PC-3 (cell line): ENCODE results near the gene VASH2. TPM values are rescaled to one million over a fixed set of nuclear protein-coding genes. Genes with fewer than 3 reads are reported as not detected.

ENCODE experiments used
- ATAC-seq: fragments of 200-7000 bp; cut with Tn5 transposase; 2 replicates; pipeline ENCODE4 v1.9.1; 2020; ENCODE audit warnings: mild to moderate bottlenecking, moderate library complexity
- BruUV-seq: library from RNA; stranded (reverse); fragments of 400-500 nt; replicated peaks from 2 replicates; lab custom pipeline; 2021; lab: Mats Ljungman, UMichigan
- CTCF ChIA-PET: fragments of 300-600 bp; sonication (Branson Sonifier 250); formaldehyde crosslinking; loops from one replicate; lab custom pipeline; 2022; ENCODE audit warnings: antibody characterized with exemption; lab: Charles Lee
- POLR2A ChIA-PET: fragments of 300-600 bp; sonication (Branson Sonifier 250); formaldehyde crosslinking; loops from one replicate; lab custom pipeline; 2022; ENCODE audit warnings: antibody characterized with exemption; ENCODE audit not compliant: unreplicated experiment; lab: Charles Lee
- DNase-seq: peaks from one replicate; pipeline ENCODE4 v3.0.0-alpha.2; 2015
- H2AFZ ChIP-seq: fragments of 300-600 bp; sonication (generic); 2 replicates; pipeline ENCODE4 v1.6.0; 2016; ENCODE audit warnings: antibody characterized with exemption, low read length
- H3F3A ChIP-seq: fragments of 300-600 bp; sonication (generic); one replicate; pipeline ENCODE4 v1.6.0; 2017; ENCODE audit warnings: antibody characterized with exemption, low read length, control low read depth, mild to moderate bottlenecking; ENCODE audit not compliant: unreplicated experiment
- H3K27ac ChIP-seq: fragments of 300-600 bp; sonication (generic); 2 replicates; pipeline ENCODE4 v1.5.1; 2016; ENCODE audit warnings: mild to moderate bottlenecking, low read length
- H3K27me3 ChIP-seq: fragments of 300-600 bp; sonication (generic); 2 replicates; pipeline ENCODE4 v1.6.1; 2016; ENCODE audit warnings: low read length, mixed read lengths
- H3K36me3 ChIP-seq: fragments of 300-600 bp; sonication (generic); 2 replicates; pipeline ENCODE4 v1.6.1; 2016; ENCODE audit warnings: low read depth, mixed run types, low read length, mixed read lengths
- H3K4me1 ChIP-seq: fragments of 300-600 bp; sonication (generic); 2 replicates; pipeline ENCODE4 v1.5.1; 2016; ENCODE audit warnings: low read length; ENCODE audit not compliant: insufficient read depth
- H3K4me2 ChIP-seq: fragments of 300-600 bp; sonication (generic); 2 replicates; pipeline ENCODE4 v1.6.0; 2016; ENCODE audit warnings: low read length
- H3K4me3 ChIP-seq: fragments of 300-600 bp; sonication (generic); 2 replicates; pipeline ENCODE4 v1.5.1; 2016; ENCODE audit warnings: mild to moderate bottlenecking, low read length, mixed read lengths
- H3K79me2 ChIP-seq: fragments of 300-600 bp; sonication (generic); 2 replicates; pipeline ENCODE4 v1.6.1; 2017; ENCODE audit warnings: low read length, mixed read lengths
- H3K9ac ChIP-seq: fragments of 300-600 bp; sonication (generic); 2 replicates; pipeline ENCODE4 v1.6.0; 2016; ENCODE audit warnings: mild to moderate bottlenecking, low read length
- H3K9me2 ChIP-seq: fragments of 300-600 bp; sonication (generic); replicated peaks from 2 replicates; pipeline ENCODE4 v1.6.1; 2016; ENCODE audit warnings: mixed run types, low read length, mixed read lengths
- H3K9me3 ChIP-seq: fragments of 300-600 bp; sonication (generic); 2 replicates; pipeline ENCODE4 v1.6.1; 2016; ENCODE audit warnings: low read length, mixed read lengths
- H4K20me1 ChIP-seq: fragments of 300-600 bp; sonication (generic); 2 replicates; pipeline ENCODE4 v1.6.1; 2016; ENCODE audit warnings: low read length, mixed read lengths
- CTCF ChIP-seq: fragments of 300-600 bp; sonication (generic); conservative IDR thresholded peaks from 2 replicates; pipeline ENCODE4 v1.5.1; 2017; ENCODE audit warnings: antibody characterized with exemption, low read depth, mild to moderate bottlenecking, low read length
- EZH2 ChIP-seq: fragments of 300-600 bp; sonication (generic); IDR thresholded peaks from one replicate; pipeline ENCODE4 v1.6.1; 2017; ENCODE audit warnings: antibody characterized with exemption, mild to moderate bottlenecking, low read length; ENCODE audit not compliant: unreplicated experiment
- EZH2phosphoT487 ChIP-seq: fragments of 300-600 bp; sonication (generic); IDR thresholded peaks from 2 replicates; pipeline ENCODE4 v1.6.1; 2018; ENCODE audit warnings: mild to moderate bottlenecking, antibody characterized with exemption, low read length, borderline replicate concordance
- intact Hi-C: fragments of 100-400 bp; cut with micrococcal nuclease; formaldehyde crosslinking; loops from 2 replicates; pipeline ENCODE4 v1.9.0; 2023
- total RNA-seq: library from RNA; depleted of rRNA; stranded (reverse); fragments of >200 nt; gene quantifications from 2 replicates; pipeline ENCODE4 v1.2.3, GENCODE V29; 2014

VASH2 gene
- total RNA-seq, 1 experiment from 2014 or later: 4.7 TPM

- BruUV-seq: no TSS peak
These were observed 28.3 kb upstream of the VASH2 start for GRCh38 chr1:212922016-212922415.

GRCh38 chr1:212926372-212926771 is 24.0 kb upstream of the VASH2 start:
- Histone ChIP-seq H3K27me3 (no peaks in the 10 kb centered on the region), H3K79me2 (no peaks in the 10 kb centered on the region), H3K36me3 (no peaks in the 10 kb centered on the region), H3K9me3 (no peaks in the 10 kb centered on the region), H4K20me1 (no peaks in the 10 kb centered on the region), H3F3A (no peaks in the 10 kb centered on the region), H3K4me3 (no peak overlapping the region), H3K9me2 (no peaks in the 10 kb centered on the region), H3K4me1 (0 out of 2 replicates have a peak, but pooled peaks cover 6% of the 10 kb centered on the region), H3K27ac (no peak overlapping the region), H2AFZ (no peak overlapping the region), H3K9ac (no peak overlapping the region), H3K4me2 (no peak overlapping the region)
- POLR2A ChIA-PET: no interaction called here
- BruUV-seq: no TSS peak
- intact Hi-C loops: no loop called here
- no peak for TF ChIP-seq CTCF
- no peak for TF ChIP-seq EZH2
- no peak for TF ChIP-seq EZH2phosphoT487
- ATAC-seq (no peak), DNase-seq (no peak)
- CTCF ChIA-PET: no interaction called here

More at GRCh38 chr1:212922016-212922415, 28.3 kb upstream of the VASH2 start:
- H3K79me2 ChIP-seq: no peaks in the 10 kb centered on the region
- H3F3A ChIP-seq: no peaks in the 10 kb centered on the region
- H3K4me3 ChIP-seq: no peak overlapping the region
- no peak overlapping the region for H3K9ac ChIP-seq
- no peaks in the 10 kb centered on the region for H3K9me2 ChIP-seq
- H2AFZ ChIP-seq: no peak overlapping the region
- H3K4me1 ChIP-seq: no peaks in the 10 kb centered on the region
- H4K20me1 ChIP-seq: no peaks in the 10 kb centered on the region
- no peaks in the 10 kb centered on the region for H3K9me3 ChIP-seq
- H3K4me2 ChIP-seq: no peak overlapping the region
- 0 out of 2 replicates have a peak, but pooled peaks cover 3% of the 10 kb centered on the region for H3K27me3 ChIP-seq
- ATAC-seq (no peak), DNase-seq (no peak)
- TF ChIP-seq EZH2phosphoT487 (no peak), EZH2 (no peak), CTCF (no peak)
- ChIA-PET POLR2A (no interaction called here), CTCF (no interaction called here)
- intact Hi-C loops: no loop called here
- no peak overlapping the region for H3K27ac ChIP-seq
- no peaks in the 10 kb centered on the region for H3K36me3 ChIP-seq

- BruUV-seq: no TSS peak
- Histone ChIP-seq H3K36me3 (no peaks in the 10 kb centered on the region), H3K9ac (no peak overlapping the region), H3F3A (no peaks in the 10 kb centered on the region), H3K27me3 (no peaks in the 10 kb centered on the region), H3K79me2 (no peaks in the 10 kb centered on the region), H2AFZ (no peak overlapping the region), H3K4me2 (no peak overlapping the region), H3K4me1 (0 out of 2 replicates have a peak, but pooled peaks cover 6% of the 10 kb centered on the region), H3K4me3 (no peak overlapping the region), H3K27ac (no peak overlapping the region), H3K9me2 (no peaks in the 10 kb centered on the region), H4K20me1 (no peaks in the 10 kb centered on the region), H3K9me3 (no peaks in the 10 kb centered on the region)
- DNase-seq (no peak), ATAC-seq (peak; percentile 14; the same call in 1 of the 2 replicates)
- no peak for TF ChIP-seq EZH2phosphoT487
- no peak for TF ChIP-seq EZH2
- no peak for TF ChIP-seq CTCF
- intact Hi-C loops: no loop called here
- CTCF ChIA-PET: no interaction called here
- POLR2A ChIA-PET: interaction anchor here (0.5 kb wide), 1 partner anchor 27 kb away, joined by 9 read pairs; no protein-coding TSS in a partner anchor
These were observed 21.7 kb upstream of the VASH2 start for GRCh38 chr1:212928323-212929291.
